Effector memory CD4-positive, alpha-beta T cell (primary cell): Measurements from ENCODE around the gene SLC25A43.
A peak's percentile ranks its signal among the peaks of the same experiment; 100 is the strongest.

ENCODE experiments used
- DNase-seq, 3 donors: peaks; one replicate each; pipeline ENCODE4 v3.0.0-alpha.2; 2020
- H3K27ac ChIP-seq: 2 replicates; pipeline ENCODE4 v1.7.0; 2013; ENCODE audit warnings: mild to moderate bottlenecking, low read length, moderate library complexity; ENCODE audit not compliant: insufficient read depth, poor library complexity, severe bottlenecking
- H3K27me3 ChIP-seq: replicated peaks from 2 replicates; pipeline ENCODE4 v1.7.0; 2013; ENCODE audit warnings: mild to moderate bottlenecking, low read length; ENCODE audit not compliant: insufficient read depth, control insufficient read depth, poor library complexity, severe bottlenecking
- H3K36me3 ChIP-seq: 2 replicates; pipeline ENCODE4 v1.7.0; 2013; ENCODE audit warnings: mild to moderate bottlenecking, low read length, moderate library complexity; ENCODE audit not compliant: control insufficient read depth, insufficient read depth
- H3K4me1 ChIP-seq: 2 replicates; pipeline ENCODE4 v1.7.0; 2013; ENCODE audit warnings: low read length, mild to moderate bottlenecking; ENCODE audit not compliant: control insufficient read depth, insufficient read depth, poor library complexity, severe bottlenecking
- H3K4me3 ChIP-seq: 2 replicates; pipeline ENCODE4 v1.7.0; 2013; ENCODE audit warnings: low read length, low read depth, mild to moderate bottlenecking; ENCODE audit not compliant: insufficient read depth, poor library complexity, severe bottlenecking
- H3K9me3 ChIP-seq: 2 replicates; pipeline ENCODE4 v1.7.0; 2013; ENCODE audit warnings: mild to moderate bottlenecking, low read length, moderate library complexity; ENCODE audit not compliant: control insufficient read depth

SLC25A43 gene

DNA sequence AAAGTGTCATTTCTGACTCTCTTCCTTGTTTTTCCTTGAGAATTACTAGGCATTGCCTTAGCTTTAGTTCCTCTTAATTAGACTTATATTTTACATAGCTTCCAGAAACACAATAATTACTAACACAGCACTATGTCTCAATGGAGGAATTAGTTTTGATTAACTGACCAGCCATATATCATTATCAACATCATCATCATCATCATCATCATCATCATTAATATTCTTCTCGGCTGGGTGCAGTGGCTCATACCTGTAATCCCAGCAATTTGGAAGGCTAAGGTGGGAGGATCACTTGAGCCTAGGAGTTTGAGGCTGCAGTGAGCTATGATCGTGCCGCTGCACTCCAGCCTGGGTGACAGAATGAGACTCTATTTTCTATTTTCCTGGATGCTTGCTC, 66.4 kb downstream of the SLC25A43 start:
- DNase-seq, result no peak
- Histone ChIP-seq H3K4me3 (no peak overlapping the region), H3K27ac (no peak overlapping the region), H3K27me3 (no peaks in the 10 kb centered on the region), H3K36me3 (peaks cover 8% of the 10 kb centered on the region), H3K9me3 (no peaks in the 10 kb centered on the region), H3K4me1 (peaks cover 9% of the 10 kb centered on the region)

DNA sequence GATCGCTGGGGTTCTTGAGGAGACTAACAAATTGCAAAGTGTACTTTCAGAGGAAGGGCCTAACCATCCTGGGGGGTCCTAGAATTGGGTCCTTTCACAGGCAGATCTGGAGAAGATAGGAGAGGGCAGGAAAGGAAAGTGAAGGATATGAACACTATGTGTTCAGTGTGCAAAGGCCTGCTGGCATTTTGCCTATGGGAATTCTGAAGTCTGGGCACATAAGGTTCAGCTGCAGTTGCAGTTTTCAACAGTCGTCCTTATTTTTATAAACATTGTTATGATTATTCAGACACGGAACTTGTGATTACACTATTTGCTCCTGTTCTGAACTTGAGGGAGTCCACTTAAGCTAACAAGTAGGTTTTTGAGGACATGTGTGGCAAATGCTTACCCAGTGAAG, 67.8 kb downstream of the SLC25A43 start:
- Histone ChIP-seq H3K27ac (no peak overlapping the region), H3K27me3 (no peaks in the 10 kb centered on the region), H3K9me3 (no peaks in the 10 kb centered on the region), H3K4me1 (peaks cover 9% of the 10 kb centered on the region), H3K36me3 (peaks cover 11% of the 10 kb centered on the region), H3K4me3 (no peak overlapping the region)
- DNase-seq, result no peak

DNA sequence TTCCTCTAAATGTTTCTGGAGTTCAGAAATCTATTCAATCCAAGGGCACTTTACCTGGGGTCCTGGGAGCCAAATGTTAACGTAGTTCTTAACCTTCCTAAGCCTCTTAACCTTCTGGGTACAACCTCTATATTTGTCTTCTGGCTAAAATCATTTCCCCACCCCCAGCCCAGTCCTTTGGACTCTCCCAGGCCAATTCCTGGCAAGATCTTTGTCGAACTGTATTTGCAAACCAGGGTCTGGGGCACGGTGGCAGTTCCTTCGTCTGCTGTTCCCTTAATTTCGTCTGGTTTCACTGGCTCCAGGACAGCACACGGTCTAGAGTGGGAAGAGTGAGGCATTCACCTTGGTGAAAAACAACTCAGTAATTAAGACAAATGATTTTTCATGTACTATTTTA, 68.3 kb downstream of the SLC25A43 start:
- Histone ChIP-seq H3K4me3 (no peak overlapping the region), H3K4me1 (peaks cover 9% of the 10 kb centered on the region), H3K9me3 (no peaks in the 10 kb centered on the region), H3K27me3 (no peaks in the 10 kb centered on the region), H3K27ac (peak overlapping the region; percentile 46), H3K36me3 (peaks cover 11% of the 10 kb centered on the region)
- DNase-seq, result no peak

DNA sequence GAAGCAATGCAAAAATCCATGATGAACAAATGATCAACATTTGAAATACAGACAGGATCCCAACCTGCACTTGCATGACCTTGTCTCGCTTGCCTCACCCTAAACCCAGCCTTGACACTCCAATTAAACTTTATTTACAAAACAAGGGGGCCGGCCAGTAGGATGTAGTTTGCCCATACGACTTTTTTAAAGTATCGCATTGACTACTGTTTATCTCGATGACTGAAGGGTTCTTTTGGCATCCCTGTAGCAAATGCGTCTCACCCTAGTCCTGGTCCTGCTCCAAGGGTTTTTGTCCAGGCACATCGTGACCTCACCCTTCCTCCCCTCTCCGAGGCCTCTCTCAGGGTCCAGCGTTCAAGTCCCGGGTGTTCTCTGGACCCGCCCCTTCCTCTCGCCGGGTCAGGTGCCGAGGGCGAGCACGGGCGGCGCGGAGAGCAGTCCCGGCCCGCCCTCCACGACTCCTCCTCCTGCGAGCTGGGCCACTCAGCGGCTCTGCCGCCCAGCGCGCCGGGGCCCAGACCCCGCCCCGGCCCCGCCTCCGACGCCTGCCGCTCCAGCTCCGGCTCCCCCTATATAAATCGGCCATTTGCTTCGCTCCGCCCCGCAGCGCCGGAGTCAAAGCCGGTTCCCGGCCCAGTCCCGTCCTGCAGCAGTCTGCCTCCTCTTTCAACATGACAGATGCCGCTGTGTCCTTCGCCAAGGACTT, 68.9 kb downstream of the SLC25A43 start, which contains the start of gene SLC25A5:
Gene SLC25A5 (plus strand): TSS at position 603 of the 709 bp plus-strand sequence. CDS start 72 bp downstream, at position 675.
- H3K27ac ChIP-seq, result peak within 1 kb of the TSS; percentile 90
- peak within 1 kb of the TSS; percentile 92 for H3K4me3 ChIP-seq
- no peaks in the 10 kb centered on the region for H3K27me3 ChIP-seq
- peaks cover 11% of the 10 kb centered on the region for H3K36me3 ChIP-seq
- peaks cover 9% of the 10 kb centered on the region for H3K4me1 ChIP-seq
- peak; percentile 69 to 77 (median 74) for DNase-seq
- no peaks in the 10 kb centered on the region for H3K9me3 ChIP-seq

DNA sequence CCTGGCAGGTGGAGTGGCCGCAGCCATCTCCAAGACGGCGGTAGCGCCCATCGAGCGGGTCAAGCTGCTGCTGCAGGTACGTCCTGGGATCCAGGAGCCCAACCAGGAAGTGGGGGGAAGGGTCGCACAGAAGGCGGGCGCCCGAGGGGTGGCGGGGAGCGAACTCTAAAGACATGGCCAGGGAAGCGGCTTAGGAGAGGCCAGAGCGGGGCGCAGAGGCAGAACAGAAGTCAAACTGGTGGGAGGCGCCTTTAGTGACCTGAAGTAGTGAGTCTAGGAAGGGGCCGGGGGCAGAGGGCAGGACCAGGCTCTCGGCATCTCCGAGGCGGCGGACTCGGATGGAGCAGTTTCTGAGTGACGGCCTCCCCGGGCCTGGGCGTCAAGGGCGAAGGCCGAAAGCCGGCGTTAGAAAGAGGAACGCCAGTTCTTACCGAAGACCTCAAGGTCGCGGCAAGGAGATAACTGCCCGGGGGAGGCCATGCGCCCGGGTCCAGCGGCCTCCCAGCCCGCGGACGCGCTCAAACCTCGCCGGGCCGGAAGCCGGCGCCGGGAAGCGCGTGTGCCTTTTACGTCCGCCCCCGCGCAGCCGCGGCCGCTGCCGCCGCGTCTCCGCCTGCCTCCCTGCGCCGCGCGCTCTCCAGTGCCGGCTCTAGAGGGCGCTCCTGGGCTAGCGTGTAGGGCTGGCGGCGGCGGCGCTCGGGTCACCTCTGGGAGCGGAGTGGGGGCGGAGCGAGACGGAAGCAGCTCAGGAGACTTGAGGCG, 69.6 kb downstream of the SLC25A43 start:
- H3K9me3 ChIP-seq, result no peaks in the 10 kb centered on the region
- H3K4me1 ChIP-seq, result peaks cover 9% of the 10 kb centered on the region
- peak overlapping the region; percentile 92 for H3K4me3 ChIP-seq
- H3K27me3 ChIP-seq, result no peaks in the 10 kb centered on the region
- H3K27ac ChIP-seq, result peak overlapping the region; percentile 90
- DNase-seq, result peak; percentile 73 to 81 (median 79)
- peaks cover 11% of the 10 kb centered on the region for H3K36me3 ChIP-seq

DNA sequence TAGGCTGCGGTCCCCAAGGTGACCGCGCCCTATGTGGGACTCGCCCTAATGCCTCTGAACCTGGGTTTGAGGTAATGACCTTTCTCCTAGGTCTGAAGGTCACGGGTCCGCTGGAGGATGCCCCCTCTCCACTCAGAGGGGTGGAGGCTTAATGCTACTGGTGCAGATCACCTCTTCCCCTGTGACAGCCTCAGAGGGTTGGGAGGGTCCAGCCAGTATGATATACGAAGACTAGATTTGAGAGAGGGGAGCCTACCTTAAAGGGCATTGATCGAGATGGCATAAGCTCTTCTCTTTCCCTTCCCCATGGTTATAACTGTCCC, 70.1 kb downstream of the SLC25A43 start:
- peak overlapping the region; percentile 45 for H3K4me3 ChIP-seq
- H3K9me3 ChIP-seq, result no peaks in the 10 kb centered on the region
- peaks cover 9% of the 10 kb centered on the region for H3K4me1 ChIP-seq
- no peak for DNase-seq
- peak overlapping the region; percentile 90 for H3K27ac ChIP-seq
- H3K27me3 ChIP-seq, result no peaks in the 10 kb centered on the region
- H3K36me3 ChIP-seq, result peaks cover 11% of the 10 kb centered on the region

DNA sequence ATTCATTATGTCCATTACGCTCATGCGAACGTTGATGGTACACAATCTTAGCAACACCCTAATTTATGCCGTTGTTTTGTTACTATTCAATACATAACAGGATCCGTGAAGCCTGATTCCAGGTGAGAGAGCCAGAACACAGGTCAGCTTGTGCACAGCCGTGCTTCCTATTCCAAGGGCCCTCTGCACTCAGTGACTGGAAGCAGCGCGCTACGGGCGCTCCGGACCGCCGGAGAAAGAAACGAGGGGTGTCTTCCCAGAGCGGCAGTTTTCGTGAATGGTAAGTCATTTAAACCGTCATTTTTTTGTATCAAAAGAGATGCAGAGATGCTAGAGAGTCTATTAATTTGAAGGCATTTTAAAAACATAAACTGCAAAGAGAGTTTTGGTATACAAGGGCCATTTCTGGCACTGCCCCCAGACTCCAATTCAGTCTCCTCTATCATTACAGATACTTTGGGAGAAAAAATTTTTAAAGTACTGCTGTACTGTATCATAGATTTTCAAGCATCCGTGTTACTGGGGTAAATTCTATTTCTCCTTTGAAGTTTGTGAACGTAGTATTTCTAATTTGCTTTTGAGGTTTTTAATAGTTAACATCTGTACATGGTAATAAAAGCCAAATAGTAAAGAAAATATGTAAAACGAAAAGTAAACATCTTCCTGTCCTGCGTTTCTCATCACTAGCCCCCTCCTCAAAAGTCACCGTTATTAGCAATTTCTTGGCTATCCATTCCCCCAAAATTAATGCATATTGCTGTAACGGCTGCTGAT, 75.7 kb downstream of the SLC25A43 start:
- no peak overlapping the region for H3K4me3 ChIP-seq
- H3K27me3 ChIP-seq, result no peaks in the 10 kb centered on the region
- DNase-seq, result no peak
- no peaks in the 10 kb centered on the region for H3K4me1 ChIP-seq
- no peaks in the 10 kb centered on the region for H3K9me3 ChIP-seq
- peaks cover 11% of the 10 kb centered on the region for H3K36me3 ChIP-seq
- no peak overlapping the region for H3K27ac ChIP-seq

DNA sequence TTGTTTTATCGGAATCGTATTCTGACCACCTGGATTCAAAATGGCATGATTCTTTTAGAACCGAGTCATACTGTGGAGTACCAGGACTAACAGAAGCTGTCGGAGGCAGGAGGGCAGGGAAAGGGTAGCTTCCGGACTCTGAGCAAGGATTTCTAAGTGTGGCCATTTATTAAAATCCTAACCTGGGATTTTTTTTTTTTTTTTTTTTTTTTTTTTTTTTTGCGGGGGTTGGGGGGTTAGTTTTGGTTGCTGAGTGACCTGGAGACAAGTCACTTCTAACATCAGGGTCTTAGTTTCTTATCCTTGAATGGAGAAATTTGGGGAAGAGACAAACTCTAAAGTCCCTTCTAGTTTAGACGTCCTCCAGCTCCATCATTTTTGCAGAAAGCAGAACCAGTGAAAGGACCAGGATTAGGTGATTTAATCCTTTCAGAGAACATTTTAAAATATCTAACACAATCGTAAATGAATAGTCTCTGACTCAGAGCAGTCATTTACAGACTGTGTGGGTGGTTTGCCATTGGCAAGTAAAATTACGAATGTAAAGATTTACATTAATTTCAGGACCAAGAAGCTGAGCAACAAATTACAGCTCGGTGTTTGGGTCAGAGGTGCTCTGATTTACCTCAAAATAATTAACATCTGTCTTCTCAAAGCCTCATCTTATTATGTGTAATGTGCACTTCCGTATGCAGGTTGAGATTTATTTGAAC, 76.4 kb downstream of the SLC25A43 start:
- H3K27me3 ChIP-seq, result no peaks in the 10 kb centered on the region
- no peaks in the 10 kb centered on the region for H3K4me1 ChIP-seq
- H3K27ac ChIP-seq, result no peak overlapping the region
- H3K36me3 ChIP-seq, result peaks cover 3% of the 10 kb centered on the region
- no peak overlapping the region for H3K4me3 ChIP-seq
- no peaks in the 10 kb centered on the region for H3K9me3 ChIP-seq
- DNase-seq, result no peak

DNA sequence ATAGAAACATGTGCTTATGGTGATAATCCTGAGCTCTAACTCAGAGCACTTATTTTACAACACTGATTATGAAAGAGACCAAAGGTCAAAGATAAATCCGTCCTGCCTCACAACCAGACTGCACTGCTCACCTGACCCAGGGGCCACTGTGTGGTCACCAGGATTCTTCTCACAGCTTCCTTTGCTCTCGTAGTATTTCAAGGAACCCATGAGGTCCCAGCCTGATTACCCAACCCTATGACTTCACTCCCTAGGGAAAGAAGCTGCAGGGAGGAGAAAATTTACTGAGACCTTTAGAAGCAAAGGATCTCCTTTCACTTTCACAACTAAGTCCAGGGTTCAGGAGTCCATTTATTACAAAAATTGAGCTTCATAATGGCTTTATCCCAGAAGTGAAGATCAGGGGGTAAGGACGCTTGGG, 78.7 kb downstream of the SLC25A43 start:
- no peak overlapping the region for H3K4me3 ChIP-seq
- no peaks in the 10 kb centered on the region for H3K9me3 ChIP-seq
- no peak overlapping the region for H3K27ac ChIP-seq
- no peaks in the 10 kb centered on the region for H3K4me1 ChIP-seq
- no peaks in the 10 kb centered on the region for H3K36me3 ChIP-seq
- H3K27me3 ChIP-seq, result no peaks in the 10 kb centered on the region
- DNase-seq, result no peak
